GM12874 (cell line): ENCODE results near the gene C6orf62.

Experiments
- CTCF ChIP-seq: IDR thresholded peaks from 2 replicates; pipeline ENCODE4 v1.5.1; 2011; ENCODE audit warnings: low read depth, mild to moderate bottlenecking, control low read depth, low read length, moderate library complexity; ENCODE audit not compliant: insufficient read depth

Gene C6orf62

GRCh38 chr6:24692848-24693592, 25.9 kb downstream of the C6orf62 start:
- no peak for TF ChIP-seq CTCF

- no peak for TF ChIP-seq CTCF
Observed at GRCh38 chr6:24692415-24692814, 26.5 kb downstream of the C6orf62 start.

- no peak for TF ChIP-seq CTCF
Observed at GRCh38 chr6:24692003-24692402, 27.0 kb downstream of the C6orf62 start.

GRCh38 chr6:24691550-24691949, 27.4 kb downstream of the C6orf62 start:
- TF ChIP-seq CTCF = no peak

- no peak for TF ChIP-seq CTCF
Observed at GRCh38 chr6:24690593-24690992, 28.4 kb downstream of the C6orf62 start.

GRCh38 chr6:24689964-24690363, 29.0 kb downstream of the C6orf62 start:
- no peak for TF ChIP-seq CTCF

GRCh38 chr6:24686946-24687345, 32.0 kb downstream of the C6orf62 start:
- TF ChIP-seq CTCF = no peak
